ENCODE measurements around the gene G6PC1. TPM values are rescaled to one million over a fixed set of nuclear protein-coding genes. Genes with fewer than 3 reads are reported as not detected.

G6PC1 gene
- total and polyA plus RNA-seq, 2 of the 13 experiments (the other 11 are each of a cell fraction or from before 2014, with no cell fraction given), result 1.7 to 37.9 TPM

DNA sequence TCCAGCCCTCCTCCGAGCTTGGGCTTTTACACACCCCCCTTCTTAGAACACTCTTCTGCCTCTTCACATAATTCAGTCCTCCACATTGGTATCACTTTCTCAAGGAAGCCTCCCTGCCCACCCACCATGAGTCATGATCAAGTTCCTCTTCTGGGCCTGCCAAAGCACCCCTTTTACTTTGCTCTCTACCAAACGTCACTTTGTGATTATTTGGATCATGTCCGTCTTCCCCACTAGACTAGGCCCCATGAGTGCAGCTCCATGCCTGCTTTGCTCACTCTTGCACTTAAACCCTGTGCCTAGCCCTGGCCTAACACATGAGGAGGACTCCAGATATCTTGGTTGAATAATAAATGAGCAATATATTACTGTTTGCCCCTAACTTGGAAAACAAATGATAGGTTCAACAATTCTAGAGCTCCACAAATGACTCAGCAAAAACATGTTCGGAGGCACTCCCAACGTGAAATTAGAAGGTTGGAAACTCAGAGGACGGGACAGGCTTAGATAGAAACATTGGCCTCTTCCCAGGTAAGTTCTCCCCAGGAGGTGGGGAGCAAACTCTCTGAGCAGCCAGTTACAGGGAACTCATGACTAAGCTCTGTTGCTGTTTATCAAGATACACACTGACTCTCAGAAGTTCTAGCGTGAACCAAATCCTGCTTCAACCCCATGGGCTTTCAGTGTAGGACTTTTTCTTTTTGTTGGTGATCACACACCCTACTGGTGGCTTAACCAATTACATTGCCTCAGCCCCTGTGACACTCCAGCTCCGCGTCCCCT is 28.3 kb downstream of the G6PC1 start (continued):
- TF ChIP-seq, protein P1, sequence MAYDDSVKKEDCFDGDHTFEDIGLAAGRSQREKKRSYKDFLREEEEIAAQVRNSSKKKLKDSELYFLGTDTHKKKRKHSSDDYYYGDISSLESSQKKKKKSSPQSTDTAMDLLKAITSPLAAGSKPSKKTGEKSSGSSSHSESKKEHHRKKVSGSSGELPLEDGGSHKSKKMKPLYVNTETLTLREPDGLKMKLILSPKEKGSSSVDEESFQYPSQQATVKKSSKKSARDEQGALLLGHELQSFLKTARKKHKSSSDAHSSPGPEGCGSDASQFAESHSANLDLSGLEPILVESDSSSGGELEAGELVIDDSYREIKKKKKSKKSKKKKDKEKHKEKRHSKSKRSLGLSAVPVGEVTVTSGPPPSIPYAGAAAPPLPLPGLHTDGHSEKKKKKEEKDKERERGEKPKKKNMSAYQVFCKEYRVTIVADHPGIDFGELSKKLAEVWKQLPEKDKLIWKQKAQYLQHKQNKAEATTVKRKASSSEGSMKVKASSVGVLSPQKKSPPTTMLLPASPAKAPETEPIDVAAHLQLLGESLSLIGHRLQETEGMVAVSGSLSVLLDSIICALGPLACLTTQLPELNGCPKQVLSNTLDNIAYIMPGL (CRISPR knock-in tag; IDR thresholded peaks at IDR 0.05; ENCODE audit: borderline replicate concordance in 1 of 2, low read depth in 1 of 2), result peak in 1 of 2 experiments; percentile 68; a peak in 2 of 4 replicates
- TF ChIP-seq MAZ (IDR thresholded peaks at IDR 0.05; ENCODE audit: borderline replicate concordance, low read depth, low read length) (no peak), MAZ (CRISPR knock-in tag; IDR thresholded peaks at IDR 0.05; ENCODE audit: low read depth) (no peak), ZNF350 (CRISPR knock-in tag; IDR thresholded peaks at IDR 0.05; ENCODE audit: borderline replicate concordance, low read depth) (0 out of 2 replicates have a peak, but pooled peaks have one; percentile 44), CBFB (CRISPR knock-in tag; IDR thresholded peaks at IDR 0.05) (no peak), FOXP1 (IDR thresholded peaks at IDR 0.05) (peak; percentile 43; the same call in 1 of the 2 replicates), FOXP1 (CRISPR knock-in tag; IDR thresholded peaks at IDR 0.05) (peak; percentile 79), ZNF501 (CRISPR knock-in tag; IDR thresholded peaks at IDR 0.05) (peak; percentile 74), MXD4 (CRISPR knock-in tag; IDR thresholded peaks at IDR 0.05) (peak; percentile 77; the same call in 1 of the 2 replicates), TEAD3 (CRISPR knock-in tag; optimal IDR thresholded peaks at IDR 0.05; ENCODE audit: borderline replicate concordance) (peak; percentile 49), JUND (CRISPR knock-in tag; IDR thresholded peaks at IDR 0.05) (no peak), ZMYM2 (CRISPR knock-in tag; IDR thresholded peaks at IDR 0.05) (peak; percentile 60; the same call in 1 of the 2 replicates), SP4 (CRISPR knock-in tag; IDR thresholded peaks at IDR 0.05) (no peak), STAG1 (CRISPR knock-in tag; IDR thresholded peaks at IDR 0.05) (peak; percentile 97), ZNF781 (CRISPR knock-in tag; IDR thresholded peaks at IDR 0.05; ENCODE audit: borderline replicate concordance, not compliant biosample characterization) (no peak), MAFF (IDR thresholded peaks at IDR 0.05; ENCODE audit: low read depth, low read length) (peak; percentile 85), CHCHD3 (CRISPR knock-in tag; IDR thresholded peaks at IDR 0.05) (no peak), HMGA1 (CRISPR knock-in tag; conservative IDR thresholded peaks at IDR 0.05) (no peak), PRMT3 (CRISPR knock-in tag; IDR thresholded peaks at IDR 0.05; ENCODE audit: borderline replicate concordance, low read depth) (no peak), ZSCAN25 (CRISPR knock-in tag; IDR thresholded peaks at IDR 0.05) (no peak), SMC3 (IDR thresholded peaks at IDR 0.05; ENCODE audit: low read length) (peak; percentile 94), PHB2 (IDR thresholded peaks at IDR 0.05; ENCODE audit: partially characterized antibody) (no peak), MIXL1 (CRISPR knock-in tag; IDR thresholded peaks at IDR 0.05) (peak; percentile 94), ZNF34 (CRISPR knock-in tag; IDR thresholded peaks at IDR 0.05; ENCODE audit: borderline replicate concordance) (no peak)
- TF ChIP-seq, protein P2, sequence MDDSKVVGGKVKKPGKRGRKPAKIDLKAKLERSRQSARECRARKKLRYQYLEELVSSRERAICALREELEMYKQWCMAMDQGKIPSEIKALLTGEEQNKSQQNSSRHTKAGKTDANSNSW (CRISPR knock-in tag; IDR thresholded peaks at IDR 0.05; ENCODE audit: borderline replicate concordance), result no peak
- TF ChIP-seq, protein P3, sequence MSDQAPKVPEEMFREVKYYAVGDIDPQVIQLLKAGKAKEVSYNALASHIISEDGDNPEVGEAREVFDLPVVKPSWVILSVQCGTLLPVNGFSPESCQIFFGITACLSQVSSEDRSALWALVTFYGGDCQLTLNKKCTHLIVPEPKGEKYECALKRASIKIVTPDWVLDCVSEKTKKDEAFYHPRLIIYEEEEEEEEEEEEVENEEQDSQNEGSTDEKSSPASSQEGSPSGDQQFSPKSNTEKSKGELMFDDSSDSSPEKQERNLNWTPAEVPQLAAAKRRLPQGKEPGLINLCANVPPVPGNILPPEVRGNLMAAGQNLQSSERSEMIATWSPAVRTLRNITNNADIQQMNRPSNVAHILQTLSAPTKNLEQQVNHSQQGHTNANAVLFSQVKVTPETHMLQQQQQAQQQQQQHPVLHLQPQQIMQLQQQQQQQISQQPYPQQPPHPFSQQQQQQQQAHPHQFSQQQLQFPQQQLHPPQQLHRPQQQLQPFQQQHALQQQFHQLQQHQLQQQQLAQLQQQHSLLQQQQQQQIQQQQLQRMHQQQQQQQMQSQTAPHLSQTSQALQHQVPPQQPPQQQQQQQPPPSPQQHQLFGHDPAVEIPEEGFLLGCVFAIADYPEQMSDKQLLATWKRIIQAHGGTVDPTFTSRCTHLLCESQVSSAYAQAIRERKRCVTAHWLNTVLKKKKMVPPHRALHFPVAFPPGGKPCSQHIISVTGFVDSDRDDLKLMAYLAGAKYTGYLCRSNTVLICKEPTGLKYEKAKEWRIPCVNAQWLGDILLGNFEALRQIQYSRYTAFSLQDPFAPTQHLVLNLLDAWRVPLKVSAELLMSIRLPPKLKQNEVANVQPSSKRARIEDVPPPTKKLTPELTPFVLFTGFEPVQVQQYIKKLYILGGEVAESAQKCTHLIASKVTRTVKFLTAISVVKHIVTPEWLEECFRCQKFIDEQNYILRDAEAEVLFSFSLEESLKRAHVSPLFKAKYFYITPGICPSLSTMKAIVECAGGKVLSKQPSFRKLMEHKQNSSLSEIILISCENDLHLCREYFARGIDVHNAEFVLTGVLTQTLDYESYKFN (CRISPR knock-in tag; conservative IDR thresholded peaks at IDR 0.05), result peak; percentile 64

All from HepG2 (cell line).